MM.1S (cell line): Measurements from ENCODE around the gene LMBRD1.

ENCODE experiments used
- CTCF ChIP-seq: fragments of 300-600 bp; sonication (generic); IDR thresholded peaks from 2 replicates; pipeline ENCODE4 v1.5.1; 2016; ENCODE audit warnings: antibody characterized with exemption, low read length, mixed read lengths
- EZH2 ChIP-seq: fragments of 300-600 bp; sonication (generic); optimal IDR thresholded peaks from 2 replicates; pipeline ENCODE3; 2017; ENCODE audit warnings: low read depth, mild to moderate bottlenecking, antibody characterized with exemption, low read length, mixed read lengths

GRCh38 chr6:69763763-69764162 lies 33.0 kb downstream of the LMBRD1 start:
- no peak for TF ChIP-seq CTCF
- no peak for TF ChIP-seq EZH2
